Stimulated activated CD8-positive, alpha-beta memory T cell treated with anti-CD3 and anti-CD28 coated beads, Interleukin-2, amount 100 ng/mL, for 48 hours (primary cell): Measurements from ENCODE around the gene XPR1.

Experiments used
- DNase-seq, 2 donors: peaks; one replicate each; pipeline ENCODE4 v3.0.0-alpha.2; 2020; ENCODE audit warnings: low read depth in 2 of 2

The XPR1 gene

DNA sequence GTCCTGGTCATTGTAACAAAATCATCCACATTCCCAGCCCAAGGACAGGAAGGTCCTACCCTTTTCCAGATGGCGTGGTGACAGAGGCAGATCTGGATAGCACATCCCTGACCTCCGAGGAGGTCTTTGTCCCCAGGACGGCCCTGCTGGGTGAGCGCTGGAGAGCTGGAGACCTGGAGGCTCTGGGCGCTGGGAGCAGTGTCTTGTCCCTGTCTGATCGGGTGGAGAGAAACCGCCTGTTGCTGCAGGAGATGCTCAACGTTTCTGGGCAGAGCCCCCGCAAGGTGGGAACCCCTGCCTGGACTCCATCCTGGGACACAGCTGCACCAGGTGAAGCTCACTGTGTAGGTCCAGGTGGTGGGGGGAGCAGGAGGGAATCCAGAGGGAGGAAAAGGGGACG lies 284.9 kb downstream of the XPR1 start:
- no peak for DNase-seq

DNA sequence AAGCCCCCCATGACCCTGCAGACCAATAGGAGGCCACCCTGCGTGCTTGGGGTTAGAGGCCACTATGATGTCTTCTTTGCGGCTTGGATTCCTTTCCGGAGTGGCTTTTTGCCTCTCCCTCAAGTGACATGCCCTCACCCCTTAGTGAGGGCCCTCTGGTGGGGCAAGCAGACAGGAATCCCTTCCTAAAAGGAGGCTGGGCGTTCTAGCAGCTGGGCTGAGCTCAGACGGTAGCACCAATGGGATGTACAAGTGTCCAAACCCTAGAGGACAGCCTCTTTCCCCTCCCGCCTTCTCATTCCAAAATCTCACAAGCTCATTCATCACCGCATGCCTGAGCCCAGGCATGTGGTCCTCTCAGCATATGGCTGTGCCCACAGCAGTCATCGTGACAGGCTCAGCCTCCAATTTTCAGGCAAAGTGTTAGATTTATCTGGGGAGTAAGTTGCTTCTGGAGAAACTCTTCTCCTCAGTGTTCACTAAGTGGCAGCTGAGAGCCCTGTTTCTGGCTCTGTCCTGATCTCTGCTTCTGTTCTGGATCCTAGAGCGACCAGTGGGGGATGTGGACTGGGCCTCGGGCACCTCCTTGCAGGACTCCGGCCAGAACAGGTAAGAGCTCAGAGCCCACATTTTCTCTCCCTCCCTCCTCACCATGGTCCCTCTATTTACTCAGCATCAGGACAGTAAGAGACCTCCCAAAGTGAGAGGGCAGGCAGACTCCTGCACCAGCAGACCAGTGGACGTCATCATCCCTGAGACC lies 285.7 kb downstream of the XPR1 start:
- no peak for DNase-seq

DNA sequence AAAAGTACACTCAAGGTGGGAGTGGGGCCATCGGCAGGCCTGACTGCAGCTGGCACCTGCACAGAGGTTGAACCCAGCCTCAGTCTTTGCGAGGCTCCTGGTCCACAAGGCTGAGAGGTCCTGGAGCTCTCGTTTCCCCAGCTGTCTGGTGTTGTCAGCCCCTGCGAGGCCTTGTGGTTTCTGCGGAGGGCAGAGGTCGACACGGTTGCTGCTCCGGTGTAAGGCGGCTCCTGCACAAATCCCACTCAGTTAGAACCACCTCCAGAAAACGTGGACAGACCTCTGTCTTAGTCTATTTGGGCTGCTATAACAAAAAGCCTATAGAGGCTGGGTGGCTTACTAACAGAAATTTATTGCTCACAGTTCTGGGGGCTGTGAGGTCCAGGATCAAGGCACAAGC lies 286.7 kb downstream of the XPR1 start:
- DNase-seq, result no peak

DNA sequence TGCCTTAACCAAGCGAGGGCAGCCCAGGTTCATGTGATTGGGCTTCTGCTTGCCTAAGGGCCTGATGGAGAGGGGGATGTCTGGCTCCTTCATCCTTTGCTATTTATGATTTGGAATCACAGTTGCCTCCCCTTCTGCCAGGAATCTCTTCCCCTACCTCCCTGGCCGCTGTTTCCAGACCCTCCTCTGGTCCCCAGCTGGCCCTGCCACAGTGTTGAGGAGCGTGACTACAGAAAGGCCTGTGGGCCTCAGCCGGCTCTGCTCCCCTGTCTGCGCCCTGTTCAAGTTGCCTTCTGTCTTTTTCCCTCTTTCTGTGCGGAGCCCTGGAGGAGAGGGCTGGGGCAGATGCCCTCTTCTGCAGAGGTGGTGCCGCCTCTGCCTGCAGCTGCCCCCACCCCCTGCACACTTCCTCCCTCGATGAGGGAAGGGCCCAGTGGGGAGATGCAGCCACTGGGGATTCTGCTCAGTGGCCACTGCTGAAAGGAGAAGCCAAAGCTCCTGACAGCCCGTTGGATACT lies 287.4 kb downstream of the XPR1 start:
- DNase-seq, result no peak

DNA sequence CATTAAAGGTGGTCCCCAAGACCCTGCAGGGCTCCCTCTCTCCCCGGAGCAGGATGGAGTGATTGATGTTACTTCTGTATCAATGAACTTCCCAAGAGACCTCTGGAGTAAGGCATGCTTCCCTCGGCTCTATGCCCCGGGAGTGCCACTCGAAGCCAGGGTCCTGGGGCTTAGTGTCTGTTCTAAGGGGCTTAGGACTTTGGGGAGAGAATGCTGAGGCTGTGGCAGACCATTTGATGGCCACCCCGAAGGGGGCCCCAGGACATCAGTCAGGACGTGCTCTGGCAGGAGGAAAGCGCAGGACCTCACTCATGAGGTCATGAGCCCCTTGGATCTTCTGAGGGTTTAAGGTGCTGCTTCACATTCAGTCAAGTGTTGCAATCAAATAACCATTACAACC lies 288.4 kb downstream of the XPR1 start:
- no peak for DNase-seq

DNA sequence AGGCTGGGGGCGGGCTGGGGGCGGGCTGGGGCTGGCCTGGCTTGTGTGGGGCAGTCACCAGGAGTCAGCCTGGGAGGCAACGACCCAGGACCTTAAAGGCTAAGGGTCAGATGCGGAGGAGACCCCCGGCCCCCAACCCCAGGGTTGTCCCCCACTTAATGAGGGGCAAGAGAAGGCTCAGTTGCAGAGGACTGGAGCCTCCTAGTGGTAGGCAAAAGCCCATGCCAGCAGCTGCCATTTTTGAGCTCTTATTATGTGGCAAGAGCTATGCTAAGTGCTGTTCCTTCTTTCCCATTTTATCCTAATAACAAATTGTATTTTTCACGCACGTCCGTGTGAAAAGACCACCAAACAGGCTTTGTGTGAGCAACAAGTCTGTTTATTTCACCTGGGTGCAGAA lies 288.9 kb downstream of the XPR1 start:
- DNase-seq, result no peak

DNA sequence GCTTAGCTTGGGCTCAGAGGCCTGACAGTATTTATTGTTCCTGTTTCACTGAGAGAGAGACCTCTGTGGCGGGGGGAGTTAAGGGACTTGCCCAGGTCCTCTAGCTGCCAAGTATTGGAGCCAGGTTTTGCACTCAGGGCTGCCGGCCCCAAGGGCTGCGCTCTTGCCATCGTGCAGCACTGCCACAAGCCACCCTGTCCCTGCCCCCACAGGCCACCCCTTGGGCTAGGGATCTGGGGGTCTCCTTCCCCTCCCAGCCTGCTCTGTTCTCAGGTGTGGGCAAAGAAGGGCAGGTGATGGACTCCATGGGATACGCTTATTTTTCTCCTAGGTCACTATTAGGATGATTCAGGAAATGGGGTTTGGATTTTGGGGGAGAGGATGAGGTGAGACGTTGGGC lies 289.6 kb downstream of the XPR1 start:
- DNase-seq, result no peak

DNA sequence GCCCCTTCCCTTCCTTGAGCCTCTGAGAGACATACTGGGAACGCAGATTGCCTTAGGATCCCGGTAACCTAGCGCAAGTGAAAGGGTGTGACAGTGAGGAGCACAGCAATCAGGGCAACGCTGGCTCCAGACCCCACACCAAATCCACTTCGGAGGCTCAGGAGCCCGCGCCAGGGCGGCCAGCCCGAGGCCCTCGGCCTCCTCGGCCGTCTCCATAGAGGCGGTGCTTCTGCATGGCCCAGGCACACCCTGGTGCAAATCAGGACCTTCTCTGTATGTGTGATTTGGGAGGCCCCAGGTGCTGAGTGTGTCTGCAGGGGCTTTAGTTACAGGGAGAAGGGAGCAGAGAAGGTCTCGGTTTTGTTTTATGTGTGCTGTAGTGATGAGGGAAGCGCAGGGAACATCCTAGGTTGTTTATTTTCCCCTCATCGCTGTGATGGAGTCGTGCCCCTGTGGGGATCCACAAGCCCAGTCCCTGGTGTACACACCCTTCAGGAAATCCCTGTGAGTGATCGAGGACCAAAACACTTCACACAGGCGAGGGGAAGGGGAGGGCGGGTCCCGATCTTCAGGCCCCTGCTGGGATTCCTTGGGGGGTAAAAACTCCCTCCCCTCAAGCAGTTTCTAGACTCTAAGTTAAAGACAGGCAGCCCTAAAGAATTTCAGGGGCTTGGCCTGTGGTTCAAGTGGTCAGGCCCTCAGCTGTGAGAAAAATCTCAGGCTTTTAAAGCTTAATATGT lies 290.2 kb downstream of the XPR1 start:
- no peak for DNase-seq

DNA sequence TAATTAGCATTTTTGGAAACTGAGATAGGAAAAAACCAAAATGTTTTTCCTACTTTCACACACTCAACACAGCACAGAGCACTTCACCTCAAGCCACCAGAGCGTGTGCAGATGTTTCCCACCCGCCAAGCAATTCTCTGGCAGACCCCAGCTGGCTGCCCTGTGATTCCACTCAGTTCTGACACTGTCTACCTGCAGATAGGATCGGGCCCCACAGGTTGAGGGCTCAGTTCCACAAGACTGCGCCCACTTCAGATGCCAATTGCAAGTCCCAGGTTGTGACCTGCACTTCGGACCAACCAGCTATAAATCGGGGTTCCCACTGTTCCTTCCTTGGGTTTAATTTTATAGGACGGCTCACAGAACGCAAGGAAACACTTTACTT lies 290.8 kb downstream of the XPR1 start:
- DNase-seq, result no peak

DNA sequence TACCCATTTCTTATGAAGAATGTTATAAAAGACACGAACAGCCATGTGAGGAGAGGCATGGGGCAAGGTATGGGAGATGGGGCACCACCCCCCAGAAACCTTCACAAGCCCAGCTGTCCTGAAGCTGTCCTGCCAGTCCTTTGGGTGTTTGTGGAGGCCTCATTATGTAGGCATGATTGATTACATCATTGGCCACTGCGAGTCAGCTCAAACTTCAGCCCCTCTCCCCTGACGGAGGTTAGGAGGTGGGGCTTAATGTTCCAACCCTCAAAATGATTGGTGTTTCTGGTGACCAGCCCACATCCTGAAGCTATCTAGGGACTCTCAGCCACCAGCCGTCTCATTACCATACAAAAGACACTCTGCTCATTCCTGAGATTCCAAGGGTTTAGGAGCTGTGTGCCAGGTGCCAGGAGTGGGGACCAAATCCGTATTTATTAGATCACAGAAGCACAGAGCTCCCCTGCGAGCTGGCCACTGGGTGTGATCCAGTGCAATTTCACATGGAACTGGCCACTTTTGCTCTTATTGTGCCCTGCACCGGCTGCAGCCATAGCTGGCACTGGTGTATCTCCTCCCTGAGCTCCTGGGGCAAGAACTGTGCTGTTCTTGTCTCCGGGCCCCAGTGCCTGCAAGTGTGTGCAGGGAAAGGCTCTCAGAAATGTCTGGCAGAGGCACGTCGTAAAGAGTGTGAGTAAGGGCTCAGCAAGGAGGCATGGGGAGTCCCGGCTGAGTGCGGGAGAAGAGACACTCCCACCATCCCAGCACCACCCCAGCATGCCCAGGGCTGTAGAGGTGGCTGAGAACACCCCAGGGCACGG lies 291.4 kb downstream of the XPR1 start:
- DNase-seq, result no peak

DNA sequence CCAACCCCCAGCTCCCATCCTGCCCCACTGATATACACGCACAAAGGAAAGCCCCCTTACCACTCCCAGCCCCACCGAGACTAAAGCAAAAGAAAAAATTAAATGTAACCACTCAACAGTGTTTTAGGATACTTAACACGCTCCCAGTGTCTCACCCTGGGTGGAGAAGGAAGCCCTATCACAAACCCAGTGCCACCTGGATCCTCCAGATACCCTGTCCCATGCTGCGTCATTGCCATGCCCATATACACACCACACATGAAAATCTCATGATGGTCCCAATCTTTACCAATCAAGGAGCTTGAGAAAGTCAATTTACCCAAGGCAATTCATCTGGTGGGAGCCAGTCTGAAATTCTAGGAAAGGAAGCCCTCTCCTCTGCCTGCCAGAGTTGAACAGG lies 292.1 kb downstream of the XPR1 start:
- no peak for DNase-seq

DNA sequence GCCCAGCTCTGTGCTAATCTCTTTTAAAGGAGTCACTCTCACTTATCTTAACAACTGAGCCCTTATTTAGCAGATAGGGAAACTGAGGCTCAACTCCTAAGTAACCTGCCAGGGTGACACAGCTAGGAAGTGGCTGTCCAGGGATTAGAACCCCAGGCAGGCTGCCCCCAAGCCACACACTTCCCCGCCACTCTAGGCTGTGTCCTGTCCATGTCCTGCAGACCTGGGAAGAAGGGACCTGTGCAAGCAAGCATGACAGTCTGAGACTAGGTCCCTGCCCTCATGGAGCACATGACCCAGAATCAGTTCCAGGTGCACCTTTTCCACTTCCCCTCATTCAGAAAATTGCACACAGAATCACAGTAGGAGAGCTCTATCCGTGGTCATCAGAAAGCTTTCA lies 293.1 kb downstream of the XPR1 start:
- DNase-seq, result no peak

DNA sequence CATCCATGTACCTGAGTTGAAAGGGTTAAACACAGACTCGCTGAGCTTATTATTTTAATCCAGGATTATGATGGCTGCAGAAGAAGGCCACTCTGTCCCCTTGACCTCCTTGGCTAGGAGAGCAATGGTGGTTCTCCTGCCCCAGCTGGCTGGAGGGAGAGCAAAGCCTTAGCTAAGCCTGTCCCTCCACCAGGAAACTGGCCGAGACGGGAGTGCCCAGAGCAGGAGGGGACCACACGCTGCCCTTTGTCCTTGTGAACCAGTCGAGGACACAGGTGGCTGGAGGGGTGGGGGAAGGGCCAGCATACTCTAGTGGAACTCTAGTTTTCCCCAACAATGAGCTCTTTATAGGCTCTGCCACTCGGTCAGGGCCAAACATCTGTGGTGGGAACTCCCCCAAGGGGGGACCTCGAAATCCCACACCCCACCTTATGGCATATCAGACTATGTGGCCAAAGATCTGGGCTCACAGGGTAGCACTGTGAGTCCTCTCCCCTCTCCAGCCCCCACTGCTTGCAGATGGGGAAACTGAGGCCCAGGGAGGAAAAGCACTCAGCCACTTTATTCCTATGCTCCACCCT lies 293.7 kb downstream of the XPR1 start:
- DNase-seq, result no peak

DNA sequence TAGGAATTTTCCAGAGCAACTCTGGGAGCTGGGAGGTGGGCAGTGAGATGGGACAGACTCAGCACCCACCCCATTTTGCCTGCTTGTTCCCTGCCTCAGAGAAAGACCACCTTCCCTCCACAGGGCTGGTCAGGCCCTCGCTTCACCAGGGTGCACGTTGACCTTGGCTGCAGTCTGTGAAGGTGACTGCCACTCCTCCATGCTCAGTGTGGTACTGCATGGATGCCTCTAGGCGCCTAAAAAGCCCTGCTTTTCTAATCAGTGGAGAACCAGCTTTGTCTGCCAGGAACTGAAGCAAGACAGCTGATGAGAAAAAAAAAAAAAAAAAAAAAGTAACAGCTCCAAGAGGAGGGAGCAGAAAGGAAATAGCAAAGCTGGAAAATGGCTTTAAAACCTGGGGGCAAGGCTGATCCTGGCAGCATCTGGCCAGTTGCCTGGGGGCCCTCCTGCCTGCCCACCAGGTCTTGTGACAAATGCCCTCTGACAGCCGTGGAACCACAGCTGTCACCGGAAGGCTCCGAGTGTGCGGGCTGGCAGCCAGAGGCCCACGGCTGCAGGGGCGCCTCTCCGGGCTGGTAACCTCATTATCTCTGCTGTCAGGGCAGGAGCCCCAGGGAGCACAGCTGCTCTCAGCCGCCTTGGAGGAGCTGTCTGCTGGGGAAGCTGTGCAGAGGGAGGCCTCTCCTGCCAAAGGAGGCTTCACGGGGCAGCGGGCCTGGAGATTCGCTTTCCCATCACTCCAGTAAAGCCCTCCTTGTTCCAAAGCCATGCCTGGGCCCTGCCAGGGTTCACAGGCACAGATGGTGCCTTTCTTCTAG lies 294.6 kb downstream of the XPR1 start:
- peak in 1 of 2 donors; percentile 5 for DNase-seq

DNA sequence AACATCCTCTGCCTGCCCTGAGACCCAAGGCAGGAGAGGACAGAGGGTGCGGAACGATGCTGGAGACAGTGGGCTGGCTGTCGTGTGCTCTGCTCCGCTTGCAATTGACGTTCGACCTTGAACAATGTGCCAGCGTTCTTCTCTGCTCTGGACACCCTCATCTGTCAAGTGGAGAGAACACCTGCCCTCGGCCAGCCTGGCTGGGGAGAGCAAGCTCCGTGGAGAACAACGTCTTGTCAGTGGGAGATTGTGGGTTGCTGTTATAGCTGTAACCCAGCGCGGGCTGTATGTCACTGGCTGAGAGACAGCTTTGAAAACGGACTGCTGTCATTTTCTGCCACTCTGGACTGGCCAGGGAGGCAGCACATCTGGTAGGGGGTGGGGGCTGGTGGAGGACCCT lies 295.5 kb downstream of the XPR1 start:
- no peak for DNase-seq

DNA sequence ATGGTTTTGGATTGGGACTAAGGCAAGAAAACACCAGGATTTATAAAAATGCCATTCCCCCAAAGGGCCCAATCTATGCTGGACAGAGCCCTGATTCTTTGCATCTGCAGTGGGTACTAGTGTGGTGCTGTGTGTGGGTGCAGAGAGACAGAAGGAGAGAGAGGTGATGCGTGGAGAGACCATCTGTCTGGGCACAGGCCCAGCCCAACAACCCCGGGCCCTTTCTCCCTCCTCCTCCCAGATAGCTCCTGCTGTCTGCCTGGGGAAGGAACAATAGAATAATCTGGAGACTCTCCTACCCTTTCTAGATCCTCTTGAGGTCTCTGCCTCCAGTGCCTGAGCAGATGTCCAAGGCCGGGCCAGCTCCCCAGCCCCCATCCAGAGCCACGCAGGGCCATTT lies 296.0 kb downstream of the XPR1 start:
- DNase-seq, result no peak

DNA sequence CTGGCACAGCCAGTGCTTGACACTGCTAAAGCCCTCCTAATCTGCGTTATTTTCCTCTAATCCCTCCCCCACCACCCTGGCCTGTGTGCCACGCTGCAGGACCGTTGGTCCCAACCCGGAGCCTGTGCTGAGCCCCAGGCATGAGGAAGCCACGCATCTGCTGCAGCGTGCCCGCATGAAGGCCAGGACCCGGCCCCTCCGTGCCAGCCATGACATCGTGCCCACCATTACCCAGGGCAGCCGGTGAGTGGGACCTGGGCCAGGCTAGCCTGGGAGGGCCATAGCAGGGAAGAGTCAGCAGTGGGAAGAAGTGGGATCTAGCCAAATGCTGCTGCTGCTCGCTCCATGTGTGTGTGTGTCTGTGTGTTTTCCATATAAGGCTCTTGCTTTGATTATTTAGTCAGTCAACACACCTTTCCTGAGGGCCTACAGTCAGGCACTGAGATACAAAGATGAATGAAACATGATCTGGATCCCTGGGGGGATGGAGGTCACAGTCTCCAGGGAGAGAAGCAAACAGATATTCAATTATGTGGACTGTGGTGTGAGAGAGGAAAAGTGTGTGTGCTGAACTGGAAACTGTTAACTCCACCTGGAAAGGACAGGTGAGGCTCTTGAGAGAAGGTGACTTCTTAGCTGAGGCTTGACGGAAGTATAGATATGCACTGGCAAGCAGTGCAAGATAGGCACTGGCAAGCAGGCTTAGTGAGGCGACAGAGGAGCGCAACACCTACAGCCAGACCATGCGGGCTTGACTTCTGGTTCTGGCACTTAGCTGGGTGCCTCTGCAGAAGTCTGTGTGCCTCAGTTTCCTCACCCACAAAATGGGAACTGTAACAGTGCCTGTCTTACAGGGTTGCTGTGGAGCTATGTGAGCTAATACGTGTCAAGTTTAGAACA lies 296.8 kb downstream of the XPR1 start:
- no peak for DNase-seq

DNA sequence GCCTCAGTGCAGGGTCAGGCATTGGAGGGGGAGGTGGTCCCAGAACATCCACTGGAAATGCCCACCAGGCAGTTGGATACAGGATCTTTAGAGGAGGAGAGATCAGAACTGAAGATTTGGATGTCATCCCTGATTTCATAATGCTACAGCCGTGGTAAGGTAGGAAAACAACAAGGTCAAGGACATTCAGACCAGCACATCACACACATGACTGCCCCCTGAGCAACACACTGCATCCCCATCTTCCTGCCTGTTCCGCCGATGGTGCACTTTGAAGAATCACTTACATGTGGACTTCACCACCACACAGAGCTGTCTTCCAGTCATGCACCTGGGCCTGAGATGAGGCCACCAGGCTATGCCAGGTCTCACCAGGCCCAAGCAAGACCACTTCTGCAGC lies 297.6 kb downstream of the XPR1 start:
- DNase-seq, result no peak

DNA sequence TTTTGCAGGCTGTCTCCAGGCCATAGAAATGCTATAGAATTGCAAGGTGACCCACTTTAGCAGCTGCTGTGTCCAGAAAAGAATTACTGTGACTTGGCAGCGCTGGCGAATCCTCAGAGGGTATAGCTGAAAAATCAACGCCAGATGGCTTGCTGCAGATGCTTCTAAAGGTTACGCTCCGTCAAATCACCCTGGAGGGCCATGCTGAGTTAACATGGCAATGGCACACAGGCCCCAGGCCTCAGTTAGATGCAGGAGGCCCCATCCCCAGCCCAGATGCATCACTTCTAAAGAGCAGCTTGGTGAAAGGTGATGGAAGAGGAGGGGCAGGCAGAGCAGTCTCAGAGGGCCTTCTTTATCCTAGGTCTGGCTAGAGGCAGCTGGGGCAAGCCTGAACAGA lies 298.9 kb downstream of the XPR1 start:
- no peak for DNase-seq

DNA sequence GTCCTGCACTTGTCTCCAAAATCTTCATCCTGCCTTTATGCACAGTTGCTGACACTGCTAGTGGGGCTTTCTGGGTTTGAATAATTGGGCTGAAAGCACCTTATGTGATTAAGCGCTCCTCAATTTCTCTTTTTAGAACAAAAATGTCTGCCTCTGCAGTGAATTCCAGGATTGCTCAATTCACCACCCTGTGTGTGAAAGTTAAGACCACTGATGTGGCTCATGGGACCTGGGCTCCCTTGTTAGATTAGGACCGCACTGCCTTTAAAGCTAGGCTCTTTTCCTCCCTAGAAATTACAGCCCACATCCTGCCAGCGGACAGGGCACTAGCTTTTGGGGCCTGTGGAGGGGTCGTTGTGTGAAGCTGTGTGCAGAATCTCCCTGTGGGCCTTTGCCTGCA lies 299.7 kb downstream of the XPR1 start:
- DNase-seq, result no peak
